Measurements from ENCODE around the gene NMT1. TPM values are rescaled to one million over a fixed set of nuclear protein-coding genes. Genes with fewer than 3 reads are reported as not detected.

NMT1 gene
- total RNA-seq, 2 experiments from 2014 or later = 61.1 to 62.2 TPM

DNA sequence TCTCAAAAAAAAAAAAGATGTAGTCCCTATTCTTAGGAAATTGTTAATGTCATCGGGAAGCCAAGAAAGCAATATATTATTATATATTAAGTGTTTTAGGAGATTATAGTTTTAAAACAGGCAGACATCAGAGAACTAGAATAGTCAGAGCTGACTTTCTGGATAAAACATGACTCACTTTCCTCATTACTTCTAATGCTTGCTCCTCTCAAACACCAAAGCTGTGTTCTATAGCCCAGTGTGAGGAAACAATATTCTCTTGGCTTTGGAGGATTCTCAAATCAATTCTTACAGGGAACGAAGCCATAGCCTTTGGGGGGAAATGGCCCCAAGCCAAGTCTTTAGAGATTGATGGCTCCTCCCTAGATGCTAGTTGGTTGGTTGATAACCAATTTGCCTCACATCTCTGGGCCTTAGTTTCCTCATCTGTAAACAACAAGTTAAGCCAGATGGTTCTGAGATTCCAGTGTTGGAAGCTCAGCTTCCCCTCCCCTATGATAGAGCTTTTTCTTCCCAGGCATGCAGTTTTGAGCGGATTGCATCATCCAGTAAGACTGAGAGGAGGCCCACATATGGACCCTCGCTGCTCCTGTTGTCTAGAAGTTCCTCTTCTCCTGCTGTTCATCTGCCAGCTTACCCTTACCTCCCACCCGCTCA, 12.4 kb downstream of the NMT1 start:
- Mint-ChIP-seq H3K4me1 (ENCODE audit: low read depth) (peaks cover 27% of the 10 kb centered on the region), H3K27ac (no peak overlapping the region), H3K36me3 (ENCODE audit: low read depth) (peaks cover 52% of the 10 kb centered on the region), H3K4me3 (no peak overlapping the region), H3K27me3 (no peaks in the 10 kb centered on the region), H3K9me3 (no peaks in the 10 kb centered on the region)
- POLR2A ChIA-PET = interaction anchor here (1.1 kb wide), 1 partner anchor 12 kb away, joined by 4 read pairs; the partner anchor contains the start of gene NMT1
- Histone ChIP-seq H3K36me3 (ENCODE audit: insufficient read depth, low read length) (peaks cover 43% of the 10 kb centered on the region), H3K27ac (ENCODE audit: low read depth in 1 of 2, low read length in 2 of 2) (no peak overlapping the region), H3K27me3 (ENCODE audit: control insufficient read depth in 1 of 2, insufficient read depth in 2 of 2, low read length in 2 of 2) (no peaks in the 10 kb centered on the region), H3K4me1 (ENCODE audit: insufficient read depth, low read length) (peaks cover 6% of the 10 kb centered on the region), H3K9me3 (ENCODE audit: control insufficient read depth in 1 of 2, insufficient read depth in 1 of 2, low read length in 2 of 2) (no peaks in the 10 kb centered on the region), H3K4me3 (ENCODE audit: low read length) (no peak overlapping the region)
- CTCF ChIA-PET = no interaction called here
- TF ChIP-seq, protein P1, sequence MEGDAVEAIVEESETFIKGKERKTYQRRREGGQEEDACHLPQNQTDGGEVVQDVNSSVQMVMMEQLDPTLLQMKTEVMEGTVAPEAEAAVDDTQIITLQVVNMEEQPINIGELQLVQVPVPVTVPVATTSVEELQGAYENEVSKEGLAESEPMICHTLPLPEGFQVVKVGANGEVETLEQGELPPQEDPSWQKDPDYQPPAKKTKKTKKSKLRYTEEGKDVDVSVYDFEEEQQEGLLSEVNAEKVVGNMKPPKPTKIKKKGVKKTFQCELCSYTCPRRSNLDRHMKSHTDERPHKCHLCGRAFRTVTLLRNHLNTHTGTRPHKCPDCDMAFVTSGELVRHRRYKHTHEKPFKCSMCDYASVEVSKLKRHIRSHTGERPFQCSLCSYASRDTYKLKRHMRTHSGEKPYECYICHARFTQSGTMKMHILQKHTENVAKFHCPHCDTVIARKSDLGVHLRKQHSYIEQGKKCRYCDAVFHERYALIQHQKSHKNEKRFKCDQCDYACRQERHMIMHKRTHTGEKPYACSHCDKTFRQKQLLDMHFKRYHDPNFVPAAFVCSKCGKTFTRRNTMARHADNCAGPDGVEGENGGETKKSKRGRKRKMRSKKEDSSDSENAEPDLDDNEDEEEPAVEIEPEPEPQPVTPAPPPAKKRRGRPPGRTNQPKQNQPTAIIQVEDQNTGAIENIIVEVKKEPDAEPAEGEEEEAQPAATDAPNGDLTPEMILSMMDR (IDR thresholded peaks at IDR 0.05) = no peak
- intact Hi-C loops (cut with DNase I, micrococcal nuclease) = no loop called here
- DNase-seq (no peak), ATAC-seq (ENCODE audit: poor library complexity) (no peak)

DNA sequence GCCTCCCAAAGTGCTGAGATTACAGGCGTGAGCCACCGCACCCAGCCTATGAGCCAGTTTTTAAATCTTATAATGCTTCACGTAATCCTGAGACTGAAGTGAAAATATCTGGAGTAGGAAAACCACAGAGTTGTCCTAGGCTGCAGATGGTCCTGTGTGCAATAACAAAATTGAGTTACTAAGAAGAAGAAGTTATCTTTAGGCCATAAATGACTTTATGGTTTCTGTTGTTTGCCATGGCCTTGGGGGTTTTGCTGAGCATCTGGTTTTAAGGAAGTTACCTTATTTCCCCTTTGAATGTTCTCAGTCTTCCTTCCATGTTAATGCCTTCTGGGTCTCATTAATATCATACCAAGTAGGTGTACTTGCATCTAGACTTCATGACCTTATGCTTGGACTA, 16.5 kb downstream of the NMT1 start:
- Histone ChIP-seq H3K9me3 (ENCODE audit: control insufficient read depth in 1 of 2, insufficient read depth in 1 of 2, low read length in 2 of 2) (no peaks in the 10 kb centered on the region), H3K27me3 (ENCODE audit: control insufficient read depth in 1 of 2, insufficient read depth in 2 of 2, low read length in 2 of 2) (no peaks in the 10 kb centered on the region), H3K4me3 (ENCODE audit: low read length) (no peak overlapping the region), H3K27ac (ENCODE audit: low read depth in 1 of 2, low read length in 2 of 2) (no peak overlapping the region), H3K36me3 (ENCODE audit: insufficient read depth, low read length) (peaks cover 57% of the 10 kb centered on the region), H3K4me1 (ENCODE audit: insufficient read depth, low read length) (peaks cover 6% of the 10 kb centered on the region)
- no peaks in the 10 kb centered on the region for H3K9me3 Mint-ChIP-seq
- H3K36me3 Mint-ChIP-seq (ENCODE audit: low read depth) = peaks cover 61% of the 10 kb centered on the region
- ATAC-seq (ENCODE audit: poor library complexity) (no peak), DNase-seq (no peak)
- intact Hi-C loops (cut with DNase I, micrococcal nuclease) = loop anchor here in 1 of 2 experiments (5.0 kb wide), 1 partner anchor 45 kb away; no protein-coding TSS in a partner anchor
- no peaks in the 10 kb centered on the region for H3K27me3 Mint-ChIP-seq
- TF ChIP-seq, protein P1 (IDR thresholded peaks at IDR 0.05) = no peak
- peaks cover 27% of the 10 kb centered on the region for H3K4me1 Mint-ChIP-seq (ENCODE audit: low read depth)
- no peak overlapping the region for H3K4me3 Mint-ChIP-seq
- CTCF ChIA-PET = no interaction called here
- POLR2A ChIA-PET = no interaction called here
- H3K27ac Mint-ChIP-seq = peak overlapping the region; percentile 19

DNA sequence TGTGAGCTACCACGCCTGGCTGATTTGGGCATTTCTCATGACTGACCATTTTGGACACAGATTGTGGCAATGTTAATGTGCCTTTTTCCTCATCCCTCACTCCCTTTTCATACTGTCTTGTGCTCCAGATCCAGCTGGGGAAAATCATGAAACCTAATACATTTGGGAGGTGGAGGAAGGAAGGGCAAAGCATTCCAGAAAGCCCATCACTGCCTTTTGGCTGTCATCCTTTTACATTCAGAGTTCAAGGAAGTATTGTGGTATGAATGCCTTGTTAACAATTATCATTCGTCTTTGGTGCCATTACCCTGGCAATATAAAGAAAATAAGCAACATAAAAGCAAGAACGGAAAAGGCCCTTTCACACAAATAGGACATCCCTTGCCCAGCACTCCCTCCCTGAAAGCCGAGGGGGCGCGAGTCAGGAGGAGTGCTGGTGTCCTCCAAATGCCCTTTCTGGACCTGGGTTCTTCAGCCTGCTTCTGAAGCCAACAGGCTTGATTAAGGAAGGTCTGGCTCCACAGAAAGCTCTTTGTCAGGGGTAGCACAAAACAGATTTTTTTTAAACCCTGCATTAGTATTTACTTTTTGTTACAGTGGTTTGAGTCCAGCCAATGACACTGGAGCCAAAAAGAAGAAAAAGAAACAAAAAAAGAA, 20.1 kb downstream of the NMT1 start:
- no peak for DNase-seq
- H3K27me3 ChIP-seq (ENCODE audit: control insufficient read depth in 1 of 2, insufficient read depth in 2 of 2, low read length in 2 of 2) = no peaks in the 10 kb centered on the region
- peaks cover 3% of the 10 kb centered on the region for H3K4me1 ChIP-seq (ENCODE audit: insufficient read depth, low read length)
- Mint-ChIP-seq H3K27me3 (no peaks in the 10 kb centered on the region), H3K9me3 (no peaks in the 10 kb centered on the region), H3K27ac (no peak overlapping the region), H3K4me1 (ENCODE audit: low read depth) (peaks cover 18% of the 10 kb centered on the region), H3K4me3 (no peak overlapping the region), H3K36me3 (ENCODE audit: low read depth) (peaks cover 65% of the 10 kb centered on the region)
- ChIA-PET CTCF (no interaction called here), POLR2A (no interaction called here)
- no peaks in the 10 kb centered on the region for H3K9me3 ChIP-seq (ENCODE audit: control insufficient read depth in 1 of 2, insufficient read depth in 1 of 2, low read length in 2 of 2)
- intact Hi-C loops (cut with DNase I, micrococcal nuclease) = no loop called here
- H3K36me3 ChIP-seq (ENCODE audit: insufficient read depth, low read length) = peaks cover 59% of the 10 kb centered on the region
- TF ChIP-seq, protein P1 (IDR thresholded peaks at IDR 0.05) = no peak
- no peak overlapping the region for H3K4me3 ChIP-seq (ENCODE audit: low read length)
- H3K27ac ChIP-seq (ENCODE audit: low read depth in 1 of 2, low read length in 2 of 2) = no peak overlapping the region
- ATAC-seq (ENCODE audit: poor library complexity) = no peak
